PC-9 (cell line): Measurements from ENCODE around the gene IQCH.

Experiments used
- CTCF ChIP-seq: fragments of 200-600 bp; sonication (generic); conservative IDR thresholded peaks from 2 replicates; pipeline ENCODE4 v1.6.1; 2017; ENCODE audit warnings: mixed run types, antibody characterized with exemption, mild to moderate bottlenecking, moderate library complexity
- EZH2 ChIP-seq: fragments of 200-600 bp; sonication (generic); IDR thresholded peaks from 2 replicates; pipeline ENCODE4 v1.8.0; 2017; ENCODE audit warnings: antibody characterized with exemption, low read depth

GRCh38 chr15:67515557-67515956 is 261.0 kb downstream of the IQCH start:
- TF ChIP-seq CTCF: no peak
- no peak for TF ChIP-seq EZH2
